ENCODE measurements around the gene WDR64. TPM values are rescaled to one million over a fixed set of nuclear protein-coding genes. Genes with fewer than 3 reads are reported as not detected.

The WDR64 gene
- total RNA-seq, 1 experiment from 2014 or later = not detected

- ChIA-PET POLR2A (ENCODE audit: unreplicated experiment) (interaction anchor here (0.6 to 0.7 kb wide), 2 partner anchors 9 to 1788 kb away, joined by 3 to 9 read pairs; no protein-coding TSS in a partner anchor), CTCF (no interaction called here)
- no peak overlapping the region for H3K27ac ChIP-seq (ENCODE audit: low read length)
- H3K9me3 ChIP-seq (ENCODE audit: low read length) = no peaks in the 10 kb centered on the region
- no peak overlapping the region for H3K4me2 ChIP-seq (ENCODE audit: low read length)
- no peaks in the 10 kb centered on the region for H3K27me3 ChIP-seq (ENCODE audit: low read length)
- no peak for DNase-seq
- H3K4me1 ChIP-seq (ENCODE audit: insufficient read depth, low read length) = peaks cover 23% of the 10 kb centered on the region
- H3K4me3 ChIP-seq (ENCODE audit: low read length) = no peak overlapping the region
- no peak overlapping the region for H3K9ac ChIP-seq (ENCODE audit: low read length)
- H3K79me2 ChIP-seq (ENCODE audit: low read length) = no peaks in the 10 kb centered on the region
- H2AFZ ChIP-seq (ENCODE audit: low read length) = no peak overlapping the region
- H3K36me3 ChIP-seq (ENCODE audit: low read depth, low read length) = no peaks in the 10 kb centered on the region
- H3K9me2 ChIP-seq (replicated peaks; ENCODE audit: low read length) = no peaks in the 10 kb centered on the region
- ATAC-seq = no peak
- H4K20me1 ChIP-seq (ENCODE audit: low read length) = no peaks in the 10 kb centered on the region
- H3F3A ChIP-seq (ENCODE audit: low read length, unreplicated experiment) = no peaks in the 10 kb centered on the region
- TF ChIP-seq EZH2phosphoT487 (IDR thresholded peaks at IDR 0.05; ENCODE audit: borderline replicate concordance, low read length) (no peak), EZH2 (IDR thresholded peaks at IDR 0.05; ENCODE audit: low read length, unreplicated experiment) (no peak), CTCF (conservative IDR thresholded peaks at IDR 0.05; ENCODE audit: low read depth, low read length) (no peak)
- intact Hi-C loops (cut with micrococcal nuclease) = loop anchor here (5.0 kb wide), 1 partner anchor 121 kb away; no protein-coding TSS in a partner anchor
- BruUV-seq (replicated peaks) = no TSS peak
Observed at GRCh38 chr1:241715956-241716355, 63.9 kb downstream of the WDR64 start.

- Histone ChIP-seq H3K9ac (ENCODE audit: low read length) (peak overlapping the region; percentile 11), H2AFZ (ENCODE audit: low read length) (0 out of 2 replicates have a peak overlapping the region, but pooled peaks have one; percentile 1), H3K9me3 (ENCODE audit: low read length) (no peaks in the 10 kb centered on the region), H4K20me1 (ENCODE audit: low read length) (no peaks in the 10 kb centered on the region), H3K9me2 (replicated peaks; ENCODE audit: low read length) (no peaks in the 10 kb centered on the region), H3K36me3 (ENCODE audit: low read depth, low read length) (no peaks in the 10 kb centered on the region), H3K4me3 (ENCODE audit: low read length) (no peak overlapping the region; the same call in 1 of the 2 replicates), H3F3A (ENCODE audit: low read length, unreplicated experiment) (no peaks in the 10 kb centered on the region), H3K79me2 (ENCODE audit: low read length) (no peaks in the 10 kb centered on the region), H3K27ac (ENCODE audit: low read length) (peak overlapping the region; percentile 60), H3K27me3 (ENCODE audit: low read length) (no peaks in the 10 kb centered on the region), H3K4me2 (ENCODE audit: low read length) (peak overlapping the region; percentile 31), H3K4me1 (ENCODE audit: insufficient read depth, low read length) (peaks cover 23% of the 10 kb centered on the region)
- DNase-seq (peak; percentile 67), ATAC-seq (peak; percentile 41)
- TF ChIP-seq EZH2 (IDR thresholded peaks at IDR 0.05; ENCODE audit: low read length, unreplicated experiment) (no peak), EZH2phosphoT487 (IDR thresholded peaks at IDR 0.05; ENCODE audit: borderline replicate concordance, low read length) (no peak), CTCF (conservative IDR thresholded peaks at IDR 0.05; ENCODE audit: low read depth, low read length) (no peak)
- ChIA-PET POLR2A (ENCODE audit: unreplicated experiment) (interaction anchor here (0.6 to 0.8 kb wide), 3 partner anchors 49 to 180 kb away, joined by 3 to 13 read pairs (median 3); no protein-coding TSS in a partner anchor), CTCF (interaction anchor here (0.6 kb wide), 1 partner anchor 90 kb away, joined by 3 read pairs; no protein-coding TSS in a partner anchor)
- intact Hi-C loops (cut with micrococcal nuclease) = loop anchor here (5.0 kb wide), 1 partner anchor 120 kb away; no protein-coding TSS in a partner anchor
- no TSS peak for BruUV-seq (replicated peaks)
Observed at GRCh38 chr1:241716915-241717656, 65.0 kb downstream of the WDR64 start.
